GM12873 (cell line): Measurements from ENCODE around the gene ARSG.

Experiments used
- TF ChIP-seq, protein P1 (sequence below): IDR thresholded peaks from 2 replicates; pipeline ENCODE4 v1.5.1; 2012; ENCODE audit warnings: low read depth, mild to moderate bottlenecking, moderate library complexity, low read length, control low read depth; ENCODE audit not compliant: insufficient read depth; ENCODE audit errors: missing control alignments

ARSG gene

GRCh38 chr17:68383120-68383442, 91.8 kb downstream of the ARSG start:
- TF ChIP-seq, protein P1, sequence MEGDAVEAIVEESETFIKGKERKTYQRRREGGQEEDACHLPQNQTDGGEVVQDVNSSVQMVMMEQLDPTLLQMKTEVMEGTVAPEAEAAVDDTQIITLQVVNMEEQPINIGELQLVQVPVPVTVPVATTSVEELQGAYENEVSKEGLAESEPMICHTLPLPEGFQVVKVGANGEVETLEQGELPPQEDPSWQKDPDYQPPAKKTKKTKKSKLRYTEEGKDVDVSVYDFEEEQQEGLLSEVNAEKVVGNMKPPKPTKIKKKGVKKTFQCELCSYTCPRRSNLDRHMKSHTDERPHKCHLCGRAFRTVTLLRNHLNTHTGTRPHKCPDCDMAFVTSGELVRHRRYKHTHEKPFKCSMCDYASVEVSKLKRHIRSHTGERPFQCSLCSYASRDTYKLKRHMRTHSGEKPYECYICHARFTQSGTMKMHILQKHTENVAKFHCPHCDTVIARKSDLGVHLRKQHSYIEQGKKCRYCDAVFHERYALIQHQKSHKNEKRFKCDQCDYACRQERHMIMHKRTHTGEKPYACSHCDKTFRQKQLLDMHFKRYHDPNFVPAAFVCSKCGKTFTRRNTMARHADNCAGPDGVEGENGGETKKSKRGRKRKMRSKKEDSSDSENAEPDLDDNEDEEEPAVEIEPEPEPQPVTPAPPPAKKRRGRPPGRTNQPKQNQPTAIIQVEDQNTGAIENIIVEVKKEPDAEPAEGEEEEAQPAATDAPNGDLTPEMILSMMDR, result no peak

GRCh38 chr17:68383443-68384321, 92.4 kb downstream of the ARSG start:
- TF ChIP-seq, protein P1, result no peak

GRCh38 chr17:68384471-68384870, 93.2 kb downstream of the ARSG start:
- TF ChIP-seq, protein P1, result no peak

GRCh38 chr17:68384941-68385340, 93.6 kb downstream of the ARSG start:
- TF ChIP-seq, protein P1, result no peak

- TF ChIP-seq, protein P1, result no peak
Observed at GRCh38 chr17:68385490-68386215, 94.4 kb downstream of the ARSG start.

DNA sequence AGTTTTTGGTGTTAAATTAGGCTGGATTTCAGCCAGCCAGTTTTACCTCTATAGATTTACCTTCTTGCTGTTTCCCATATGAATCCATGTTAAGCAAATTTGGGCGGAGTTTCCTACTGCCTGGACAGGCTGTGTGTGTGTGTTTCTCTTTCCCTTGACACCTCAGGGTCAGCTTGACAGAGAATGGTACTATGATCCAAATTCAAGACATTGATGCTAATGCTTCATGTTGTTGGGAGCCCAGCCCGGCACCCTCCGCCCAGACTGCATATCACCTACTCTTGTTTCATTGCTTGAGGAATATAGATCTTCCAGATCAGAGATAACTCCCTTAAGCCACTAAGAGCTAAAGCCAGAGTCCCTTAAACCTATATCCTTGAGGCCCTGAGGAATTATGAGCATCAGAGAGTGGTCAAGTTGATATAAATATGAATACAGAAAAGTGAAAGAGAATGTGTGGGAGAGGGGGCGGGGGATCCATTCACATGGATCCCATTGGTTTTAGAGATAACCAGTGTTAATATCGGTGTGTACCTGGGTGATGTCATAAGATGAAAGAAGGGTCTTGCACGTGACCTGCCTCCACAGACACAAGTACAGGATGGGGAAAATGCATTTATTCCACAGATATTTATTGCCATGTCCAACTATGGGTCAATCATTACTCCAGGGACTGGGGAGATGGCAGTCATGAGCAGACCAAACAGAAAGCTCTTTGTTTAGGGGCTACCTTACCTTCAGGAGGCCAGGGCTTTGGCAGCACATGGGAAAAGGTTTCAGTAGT, 96.3 kb downstream of the ARSG start:
- TF ChIP-seq, protein P1, result no peak

DNA sequence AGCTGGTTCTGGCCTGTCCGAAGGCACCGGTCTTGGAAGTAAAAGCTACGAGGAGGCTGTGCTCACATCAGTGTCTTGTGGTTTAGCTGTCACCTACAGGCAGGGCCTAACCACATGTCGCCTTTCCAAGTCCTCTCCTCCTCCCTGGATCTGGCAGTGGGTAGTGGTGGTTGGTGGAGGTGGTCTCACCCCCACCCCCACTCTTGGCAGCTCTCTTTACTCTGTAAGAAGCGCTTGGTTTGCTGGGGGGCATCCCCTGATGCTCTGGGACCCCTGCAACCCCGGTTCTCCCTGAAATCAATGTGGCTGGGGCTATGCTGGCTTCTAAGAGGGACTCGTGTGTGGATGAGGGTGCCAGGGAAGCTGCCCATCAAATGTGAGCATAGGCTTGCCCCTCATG, 97.7 kb downstream of the ARSG start:
- TF ChIP-seq, protein P1, result no peak
